Subcutaneous adipose tissue (tissue), 4 donors: ENCODE data around the gene UBE2I. TPM values are rescaled to one million over a fixed set of nuclear protein-coding genes. Genes with fewer than 3 reads are reported as not detected.

Source experiments
- total RNA-seq, 4 donors: library from RNA; depleted of rRNA; stranded (reverse); fragments of >200 nt; gene quantifications; one replicate each; pipeline ENCODE4 v1.1.0, GENCODE V29; 2016
- TF ChIP-seq, protein P1 (sequence below): fragments of 450-650 bp; IDR thresholded peaks from one replicate; pipeline ENCODE4 v1.5.1; 2016; ENCODE audit warnings: low read depth, mild to moderate bottlenecking, control low read depth, antibody characterized with exemption, moderate library complexity

Gene UBE2I
- total RNA-seq, 4 donors from 2014 or later: 41.1 to 102 (median 55.9) TPM

GRCh38 chr16:1300664-1301476 lies 8.6 kb upstream of the UBE2I start:
- TF ChIP-seq, protein P1, sequence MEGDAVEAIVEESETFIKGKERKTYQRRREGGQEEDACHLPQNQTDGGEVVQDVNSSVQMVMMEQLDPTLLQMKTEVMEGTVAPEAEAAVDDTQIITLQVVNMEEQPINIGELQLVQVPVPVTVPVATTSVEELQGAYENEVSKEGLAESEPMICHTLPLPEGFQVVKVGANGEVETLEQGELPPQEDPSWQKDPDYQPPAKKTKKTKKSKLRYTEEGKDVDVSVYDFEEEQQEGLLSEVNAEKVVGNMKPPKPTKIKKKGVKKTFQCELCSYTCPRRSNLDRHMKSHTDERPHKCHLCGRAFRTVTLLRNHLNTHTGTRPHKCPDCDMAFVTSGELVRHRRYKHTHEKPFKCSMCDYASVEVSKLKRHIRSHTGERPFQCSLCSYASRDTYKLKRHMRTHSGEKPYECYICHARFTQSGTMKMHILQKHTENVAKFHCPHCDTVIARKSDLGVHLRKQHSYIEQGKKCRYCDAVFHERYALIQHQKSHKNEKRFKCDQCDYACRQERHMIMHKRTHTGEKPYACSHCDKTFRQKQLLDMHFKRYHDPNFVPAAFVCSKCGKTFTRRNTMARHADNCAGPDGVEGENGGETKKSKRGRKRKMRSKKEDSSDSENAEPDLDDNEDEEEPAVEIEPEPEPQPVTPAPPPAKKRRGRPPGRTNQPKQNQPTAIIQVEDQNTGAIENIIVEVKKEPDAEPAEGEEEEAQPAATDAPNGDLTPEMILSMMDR: no peak

- TF ChIP-seq, protein P1: no peak
These were observed 7.9 kb upstream of the UBE2I start for GRCh38 chr16:1301562-1301961.

- TF ChIP-seq, protein P1: no peak
These were observed 3.6 kb upstream of the UBE2I start for GRCh38 chr16:1305823-1306222.

GRCh38 chr16:1306334-1306733 lies 3.1 kb upstream of the UBE2I start:
- TF ChIP-seq, protein P1: no peak

GRCh38 chr16:1308036-1308976 lies 1.1 kb upstream of the UBE2I start:
- TF ChIP-seq, protein P1: no peak

- TF ChIP-seq, protein P1: no peak
These were observed 724 bp downstream of the UBE2I start for GRCh38 chr16:1309888-1310831.
